ENCODE data around the gene EPC2. TPM values are rescaled to one million over a fixed set of nuclear protein-coding genes. Genes with fewer than 3 reads are reported as not detected.

The EPC2 gene
- total RNA-seq, 2 experiments from 2014 or later, result 12.8 to 26.3 TPM

GRCh38 chr2:148696985-148697384 lies 52.4 kb downstream of the EPC2 start:
- TF ChIP-seq, protein P1, sequence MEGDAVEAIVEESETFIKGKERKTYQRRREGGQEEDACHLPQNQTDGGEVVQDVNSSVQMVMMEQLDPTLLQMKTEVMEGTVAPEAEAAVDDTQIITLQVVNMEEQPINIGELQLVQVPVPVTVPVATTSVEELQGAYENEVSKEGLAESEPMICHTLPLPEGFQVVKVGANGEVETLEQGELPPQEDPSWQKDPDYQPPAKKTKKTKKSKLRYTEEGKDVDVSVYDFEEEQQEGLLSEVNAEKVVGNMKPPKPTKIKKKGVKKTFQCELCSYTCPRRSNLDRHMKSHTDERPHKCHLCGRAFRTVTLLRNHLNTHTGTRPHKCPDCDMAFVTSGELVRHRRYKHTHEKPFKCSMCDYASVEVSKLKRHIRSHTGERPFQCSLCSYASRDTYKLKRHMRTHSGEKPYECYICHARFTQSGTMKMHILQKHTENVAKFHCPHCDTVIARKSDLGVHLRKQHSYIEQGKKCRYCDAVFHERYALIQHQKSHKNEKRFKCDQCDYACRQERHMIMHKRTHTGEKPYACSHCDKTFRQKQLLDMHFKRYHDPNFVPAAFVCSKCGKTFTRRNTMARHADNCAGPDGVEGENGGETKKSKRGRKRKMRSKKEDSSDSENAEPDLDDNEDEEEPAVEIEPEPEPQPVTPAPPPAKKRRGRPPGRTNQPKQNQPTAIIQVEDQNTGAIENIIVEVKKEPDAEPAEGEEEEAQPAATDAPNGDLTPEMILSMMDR (conservative IDR thresholded peaks at IDR 0.05; ENCODE audit: low read length), result no peak
- no peak for TF ChIP-seq EZH2phosphoT487 (IDR thresholded peaks at IDR 0.05; ENCODE audit: borderline replicate concordance, low read depth, low read length)
- Histone ChIP-seq H2AFZ (ENCODE audit: low read length) (no peak overlapping the region), H3K4me2 (ENCODE audit: low read length) (no peak overlapping the region), H3K4me3 (ENCODE audit: low read depth, low read length, poor library complexity, severe bottlenecking) (no peak overlapping the region), H3K4me1 (ENCODE audit: insufficient read depth, low read length, poor library complexity, severe bottlenecking) (no peaks in the 10 kb centered on the region), H3K36me3 (ENCODE audit: insufficient read depth, low read length) (peaks cover 33% of the 10 kb centered on the region), H3K9me2 (ENCODE audit: insufficient read depth, low read length) (no peaks in the 10 kb centered on the region), H3K79me2 (ENCODE audit: insufficient read depth, low read depth, low read length) (peaks cover 9% of the 10 kb centered on the region; the same call in 1 of the 2 replicates), H3K9me3 (ENCODE audit: low read length) (peaks cover 24% of the 10 kb centered on the region; the same call in 1 of the 2 replicates), H4K20me1 (ENCODE audit: insufficient read depth, low read length) (no peaks in the 10 kb centered on the region), H3K27ac (ENCODE audit: low read depth, low read length, poor library complexity, severe bottlenecking) (no peak overlapping the region)
- ChIA-PET POLR2A (no interaction called here), CTCF (ENCODE audit: unreplicated experiment) (no interaction called here)
- BruUV-seq (replicated peaks), result no TSS peak
- DNase-seq (ENCODE audit: low spot score), result no peak
- intact Hi-C loops (cut with micrococcal nuclease; ENCODE audit: unreplicated experiment), result no loop called here

GRCh38 chr2:148699830-148700229 lies 55.3 kb downstream of the EPC2 start:
- Histone ChIP-seq H4K20me1 (ENCODE audit: insufficient read depth, low read length) (no peaks in the 10 kb centered on the region), H3K79me2 (ENCODE audit: insufficient read depth, low read depth, low read length) (peaks cover 19% of the 10 kb centered on the region; the same call in 1 of the 2 replicates)
- DNase-seq (ENCODE audit: low spot score), result no peak

GRCh38 chr2:148701039-148701438 lies 56.5 kb downstream of the EPC2 start:
- Histone ChIP-seq H3K36me3 (ENCODE audit: insufficient read depth, low read length) (peaks cover 33% of the 10 kb centered on the region), H3K27ac (ENCODE audit: low read depth, low read length, poor library complexity, severe bottlenecking) (no peak overlapping the region), H2AFZ (ENCODE audit: low read length) (no peak overlapping the region), H3K9me2 (ENCODE audit: insufficient read depth, low read length) (no peaks in the 10 kb centered on the region), H3K4me1 (ENCODE audit: insufficient read depth, low read length, poor library complexity, severe bottlenecking) (no peaks in the 10 kb centered on the region), H4K20me1 (ENCODE audit: insufficient read depth, low read length) (no peaks in the 10 kb centered on the region), H3K9me3 (ENCODE audit: low read length) (peaks cover 32% of the 10 kb centered on the region; the same call in 1 of the 2 replicates), H3K4me2 (ENCODE audit: low read length) (no peak overlapping the region), H3K4me3 (ENCODE audit: low read depth, low read length, poor library complexity, severe bottlenecking) (no peak overlapping the region), H3K79me2 (ENCODE audit: insufficient read depth, low read depth, low read length) (peaks cover 19% of the 10 kb centered on the region; the same call in 1 of the 2 replicates)
- CTCF ChIA-PET (ENCODE audit: unreplicated experiment), result no interaction called here
- POLR2A ChIA-PET, result no interaction called here
- intact Hi-C loops (cut with micrococcal nuclease; ENCODE audit: unreplicated experiment), result no loop called here
- no peak for DNase-seq (ENCODE audit: low spot score)
- BruUV-seq (replicated peaks), result no TSS peak
- TF ChIP-seq EZH2phosphoT487 (IDR thresholded peaks at IDR 0.05; ENCODE audit: borderline replicate concordance, low read depth, low read length), result no peak
- TF ChIP-seq, protein P1 (conservative IDR thresholded peaks at IDR 0.05; ENCODE audit: low read length), result no peak

More at GRCh38 chr2:148699830-148700229, 55.3 kb downstream of the EPC2 start:
- ChIA-PET POLR2A (interaction anchor here (0.6 kb wide), 1 partner anchor 180 kb away, joined by 3 read pairs; no protein-coding TSS in a partner anchor), CTCF (ENCODE audit: unreplicated experiment) (no interaction called here)
- no peak overlapping the region for H3K4me2 ChIP-seq (ENCODE audit: low read length)
- TF ChIP-seq, protein P1 (conservative IDR thresholded peaks at IDR 0.05; ENCODE audit: low read length), result no peak
- no peak for TF ChIP-seq EZH2phosphoT487 (IDR thresholded peaks at IDR 0.05; ENCODE audit: borderline replicate concordance, low read depth, low read length)
- peaks cover 28% of the 10 kb centered on the region; the same call in 1 of the 2 replicates for H3K9me3 ChIP-seq (ENCODE audit: low read length)
- BruUV-seq (replicated peaks), result no TSS peak
- H3K27ac ChIP-seq (ENCODE audit: low read depth, low read length, poor library complexity, severe bottlenecking), result no peak overlapping the region
- no peaks in the 10 kb centered on the region for H3K4me1 ChIP-seq (ENCODE audit: insufficient read depth, low read length, poor library complexity, severe bottlenecking)
- no peak overlapping the region for H3K4me3 ChIP-seq (ENCODE audit: low read depth, low read length, poor library complexity, severe bottlenecking)
- no peak overlapping the region for H2AFZ ChIP-seq (ENCODE audit: low read length)
- no peaks in the 10 kb centered on the region for H3K9me2 ChIP-seq (ENCODE audit: insufficient read depth, low read length)
- intact Hi-C loops (cut with micrococcal nuclease; ENCODE audit: unreplicated experiment), result no loop called here
- peaks cover 35% of the 10 kb centered on the region for H3K36me3 ChIP-seq (ENCODE audit: insufficient read depth, low read length)
